HepG2 (cell line): ENCODE results near the gene TM4SF5. TPM values are rescaled to one million over a fixed set of nuclear protein-coding genes. Genes with fewer than 3 reads are reported as not detected.
A peak's percentile ranks its signal among the peaks of the same experiment; 100 is the strongest.

ENCODE experiments used
- DBP ChIP-seq: sonication (generic); formaldehyde crosslinking; IDR thresholded peaks from 2 replicates; pipeline ENCODE4 v1.4.0; 2020; ENCODE audit warnings: missing genetic modification reagents; ENCODE audit errors: not compliant biosample characterization
- DPF2 ChIP-seq: sonication (generic); formaldehyde crosslinking; IDR thresholded peaks from 2 replicates; pipeline ENCODE4 v1.4.0; 2020; ENCODE audit warnings: mild to moderate bottlenecking, low read depth, missing genetic modification reagents, borderline replicate concordance
- ELF1 ChIP-seq: sonication (generic); formaldehyde crosslinking; IDR thresholded peaks from 2 replicates; pipeline ENCODE4 v1.4.0; 2020; ENCODE audit warnings: missing genetic modification reagents
- LRRFIP1 ChIP-seq: sonication (generic); formaldehyde crosslinking; conservative IDR thresholded peaks from 2 replicates; pipeline ENCODE4 v1.4.0; 2020; ENCODE audit warnings: missing genetic modification reagents
- NR3C1 ChIP-seq: sonication (generic); formaldehyde crosslinking; IDR thresholded peaks from 2 replicates; pipeline ENCODE4 v1.4.0; 2020; ENCODE audit warnings: missing genetic modification reagents
- PBX2 ChIP-seq: IDR thresholded peaks from 2 replicates; pipeline ENCODE4 v1.6.1; 2016; ENCODE audit warnings: control low read depth
- PHF8 ChIP-seq: sonication (generic); formaldehyde crosslinking; IDR thresholded peaks from 2 replicates; pipeline ENCODE4 v1.5.0; 2020; ENCODE audit warnings: missing genetic modification reagents
- RCOR2 ChIP-seq: IDR thresholded peaks from 2 replicates; pipeline ENCODE4 v1.6.1; 2016; ENCODE audit warnings: missing biosample characterization, missing genetic modification reagents
- REPIN1 ChIP-seq: sonication (generic); formaldehyde crosslinking; IDR thresholded peaks from 2 replicates; pipeline ENCODE4 v1.8.0; 2022; ENCODE audit warnings: missing genetic modification reagents, low read depth, mild to moderate bottlenecking, borderline replicate concordance
- RERE ChIP-seq: IDR thresholded peaks from 2 replicates; pipeline ENCODE4 v1.6.1; 2016; ENCODE audit warnings: low read depth, missing genetic modification reagents, missing compliant biosample characterization
- RXRB ChIP-seq: IDR thresholded peaks from 2 replicates; pipeline ENCODE4 v1.6.1; 2016; ENCODE audit warnings: borderline replicate concordance, missing genetic modification reagents, missing compliant biosample characterization
- SALL1 ChIP-seq: sonication (generic); formaldehyde crosslinking; IDR thresholded peaks from 2 replicates; pipeline ENCODE4 v1.8.0; 2022; ENCODE audit warnings: mild to moderate bottlenecking, missing genetic modification reagents
- TSC22D2 ChIP-seq: sonication (generic); formaldehyde crosslinking; IDR thresholded peaks from 2 replicates; pipeline ENCODE4 v1.5.1; 2020; ENCODE audit warnings: missing genetic modification reagents, mild to moderate bottlenecking, borderline replicate concordance
- ZBTB14 ChIP-seq: sonication (generic); formaldehyde crosslinking; IDR thresholded peaks from 2 replicates; pipeline ENCODE4 v1.4.0; 2020; ENCODE audit warnings: missing genetic modification reagents
- ZFP36L2 ChIP-seq: sonication (generic); formaldehyde crosslinking; IDR thresholded peaks from 2 replicates; pipeline ENCODE4 v1.4.0; 2020; ENCODE audit warnings: missing genetic modification reagents
- ZIK1 ChIP-seq: sonication (generic); formaldehyde crosslinking; IDR thresholded peaks from 2 replicates; pipeline ENCODE4 v1.5.0; 2020; ENCODE audit warnings: mild to moderate bottlenecking, low read depth, missing genetic modification reagents, borderline replicate concordance
- ZNF446 ChIP-seq: sonication (generic); formaldehyde crosslinking; IDR thresholded peaks from 2 replicates; pipeline ENCODE4 v1.5.0; 2020; ENCODE audit warnings: mild to moderate bottlenecking, missing genetic modification reagents
- ZNF629 ChIP-seq: sonication (generic); formaldehyde crosslinking; conservative IDR thresholded peaks from 2 replicates; pipeline ENCODE4 v1.5.0; 2020; ENCODE audit warnings: missing genetic modification reagents
- ZNF83 ChIP-seq: sonication (generic); formaldehyde crosslinking; IDR thresholded peaks from 2 replicates; pipeline ENCODE4 v1.4.0; 2020; ENCODE audit warnings: missing genetic modification reagents, mild to moderate bottlenecking, borderline replicate concordance
- ZSCAN20 ChIP-seq: sonication (generic); formaldehyde crosslinking; IDR thresholded peaks from 2 replicates; pipeline ENCODE4 v1.4.0; 2020; ENCODE audit warnings: missing genetic modification reagents, mild to moderate bottlenecking, borderline replicate concordance
- ZSCAN22 ChIP-seq: sonication (generic); formaldehyde crosslinking; IDR thresholded peaks from 2 replicates; pipeline ENCODE4 v1.4.0; 2020; ENCODE audit warnings: mild to moderate bottlenecking, missing genetic modification reagents
- polyA plus RNA-seq, 8 experiments: library from polyadenylated mRNA; depleted of rRNA in 3 of 8; stranded (reverse) in 7 of 8; unstranded in 1 of 8; fragments of >200 nt; fragmentation: Illumina TruSeq in 4 of 8; extraction: Trizol in 4 of 8; gene quantifications; 2 replicates each; pipeline versions ENCODE4 v1.2.1 to v1.2.3, GENCODE V29; 2011 to 2016; ENCODE audit warnings: low read depth in 4 of 8, missing spikeins in 1 of 8, mixed read lengths in 1 of 8; ENCODE audit not compliant: insufficient read depth in 1 of 8
- total RNA-seq, 5 experiments: library from RNA; depleted of rRNA; stranded (reverse); fragments of >200 nt; fragmentation: Illumina TruSeq; extraction: Trizol; gene quantifications; 2 replicates each; pipeline ENCODE4 v1.2.3, GENCODE V29; 2016; ENCODE audit warnings: low read depth in 1 of 5

The TM4SF5 gene
- total and polyA plus RNA-seq, 2 of the 13 experiments (the other 11 are each of a cell fraction or from before 2014, with no cell fraction given): 30.1 to 126 TPM

GRCh38 chr17:4751932-4752331 is 19.8 kb upstream of the TM4SF5 start (continued):
- TF ChIP-seq RERE (CRISPR knock-in tag) (no peak), PBX2 (CRISPR knock-in tag) (no peak), ZNF83 (CRISPR knock-in tag) (no peak), ZFP36L2 (CRISPR knock-in tag) (no peak), SALL1 (CRISPR knock-in tag) (no peak), ZNF629 (CRISPR knock-in tag) (peak; percentile 99), ZSCAN20 (CRISPR knock-in tag) (no peak), ZBTB14 (CRISPR knock-in tag) (no peak), TSC22D2 (CRISPR knock-in tag) (no peak), RXRB (peak; percentile 52; the same call in 1 of the 2 replicates), ELF1 (CRISPR knock-in tag) (no peak), ZNF446 (CRISPR knock-in tag) (no peak), PHF8 (CRISPR knock-in tag) (no peak), DPF2 (CRISPR knock-in tag) (no peak), REPIN1 (CRISPR knock-in tag) (no peak), ZIK1 (CRISPR knock-in tag) (no peak), DBP (CRISPR knock-in tag) (no peak), RCOR2 (CRISPR knock-in tag) (peak; percentile 90), NR3C1 (CRISPR knock-in tag) (no peak), ZSCAN22 (no peak), LRRFIP1 (CRISPR knock-in tag) (no peak)
